GM12878 (cell line): ENCODE measurements around the gene CARMIL3. TPM values are rescaled to one million over a fixed set of nuclear protein-coding genes. Genes with fewer than 3 reads are reported as not detected.
A peak's percentile ranks its signal among the peaks of the same experiment; 100 is the strongest.

Source experiments
- ATAC-seq: fragments of 200-7000 bp; cut with Tn5 transposase; 3 replicates; pipeline ENCODE4 v1.9.1; 2020; ENCODE audit warnings: mild to moderate bottlenecking, moderate library complexity
- BruUV-seq: library from RNA; stranded (reverse); fragments of 400-500 nt; replicated peaks from 2 replicates; lab custom pipeline; 2021; lab: Mats Ljungman, UMichigan
- CTCF ChIA-PET: fragments of 300-600 bp; sonication (Branson Sonifier 250); formaldehyde crosslinking; extraction: SDS; loops from one replicate; lab custom pipeline; 2021; ENCODE audit warnings: inconsistent platforms; lab: Yijun Ruan, JAX
- POLR2A ChIA-PET: fragments of 350-600 bp; formaldehyde crosslinking; extraction: SDS; loops from one replicate; lab custom pipeline; 2021; ENCODE audit warnings: inconsistent platforms; lab: Charles Lee
- RAD21 ChIA-PET: fragments of 300-600 bp; sonication (Branson Sonifier 250); formaldehyde crosslinking; loops from one replicate; lab custom pipeline; 2023; ENCODE audit warnings: antibody characterized with exemption; ENCODE audit not compliant: unreplicated experiment; lab: Charles Lee
- SMC1A ChIA-PET: fragments of 300-600 bp; sonication (Branson Sonifier 250); formaldehyde crosslinking; loops from one replicate; lab custom pipeline; 2023; ENCODE audit not compliant: unreplicated experiment, uncharacterized antibody; lab: Charles Lee
- DNase-seq: peaks from one replicate; pipeline ENCODE4 v3.0.0-alpha.2; 2011; ENCODE audit warnings: low read depth, low spot score
- FAIRE-seq: peaks from 3 replicates; lab custom pipeline; 2011; peaks lifted over from hg19 to GRCh38; lab: Jason Lieb, UNC
- H2AFZ ChIP-seq: 2 replicates; pipeline ENCODE4 v1.6.0; 2011; ENCODE audit warnings: low read depth, low read length, control low read depth; ENCODE audit not compliant: control insufficient read depth
- H3K27ac ChIP-seq: 2 replicates; pipeline ENCODE4 v1.5.1; 2011; ENCODE audit warnings: control low read depth; ENCODE audit not compliant: control insufficient read depth, insufficient read depth
- H3K27me3 ChIP-seq, 2 experiments: replicated peaks in 1 of 2; 2 replicates each; pipeline versions ENCODE4 v1.6.0 to v1.6.1; 2011; ENCODE audit warnings: low read length in 1 of 2; ENCODE audit not compliant: control insufficient read depth in 2 of 2, insufficient read depth in 2 of 2
- H3K36me3 ChIP-seq, 2 experiments: 2 replicates each; pipeline ENCODE4 v1.5.1; 2011; ENCODE audit warnings: low read length in 1 of 2; ENCODE audit not compliant: control insufficient read depth in 2 of 2, insufficient read depth in 2 of 2
- H3K4me1 ChIP-seq: 2 replicates; pipeline ENCODE4 v1.6.1; 2011; ENCODE audit warnings: mild to moderate bottlenecking, low read length, moderate library complexity, mixed read lengths; ENCODE audit not compliant: control insufficient read depth, insufficient read depth
- H3K4me2 ChIP-seq: 2 replicates; pipeline ENCODE4 v1.6.0; 2011; ENCODE audit warnings: control low read depth; ENCODE audit not compliant: control insufficient read depth, insufficient read depth
- H3K4me3 ChIP-seq: fragments of 200-600 bp; sonication (generic); 2 replicates; pipeline ENCODE4 v1.5.1; 2016
- H3K79me2 ChIP-seq: 2 replicates; pipeline ENCODE4 v1.6.0; 2011; ENCODE audit warnings: low read length; ENCODE audit not compliant: control insufficient read depth, insufficient read depth
- H3K9ac ChIP-seq: 2 replicates; pipeline ENCODE4 v1.8.0; 2011; ENCODE audit warnings: low read length, control low read depth, mixed read lengths; ENCODE audit not compliant: control insufficient read depth, insufficient read depth
- H3K9me3 ChIP-seq: replicated peaks from 3 replicates; pipeline ENCODE4 v1.5.1; 2011; ENCODE audit warnings: mild to moderate bottlenecking, low read length; ENCODE audit not compliant: control insufficient read depth, insufficient read depth
- H4K20me1 ChIP-seq: 2 replicates; pipeline ENCODE4 v1.6.0; 2011; ENCODE audit not compliant: control insufficient read depth, insufficient read depth
- E4F1 ChIP-seq: fragments of 450-650 bp; IDR thresholded peaks from 2 replicates; pipeline ENCODE4 v1.6.1; 2018; ENCODE audit warnings: borderline replicate concordance, mild to moderate bottlenecking; ENCODE audit not compliant: partially characterized antibody
- SP1 ChIP-seq: IDR thresholded peaks from one replicate; pipeline ENCODE4 v1.6.1; 2011; ENCODE audit warnings: low read depth, low read length
- WGBS: methylation state at CpG from one replicate; pipeline ENCODE4 v1.1.6; 2016; ENCODE audit warnings: low lambda C conversion rate; ENCODE audit not compliant: insufficient replicate concordance, insufficient coverage; ENCODE audit errors: missing lambda C conversion rate; 5-methylcytosine and 5-hydroxymethylcytosine counted together
- in situ Hi-C: fragments of 300-500 bp; cut with MboI; formaldehyde crosslinking; loops from 9 replicates; pipeline ENCODE4 v1.14.3; 2018; ENCODE audit warnings: mixed read lengths
- intact Hi-C: fragments of 100-400 bp; cut with micrococcal nuclease; formaldehyde crosslinking; loops from one replicate; pipeline ENCODE4 v1.14.2; 2022; ENCODE audit not compliant: unreplicated experiment
- polyA plus RNA-seq, 11 experiments: library from polyadenylated mRNA; depleted of rRNA in 4 of 11; unstranded in 6 of 11; stranded (reverse) in 5 of 11; fragments of >200 nt; fragmentation: Nextera tagmentation in 4 of 11; fragmentation: Illumina TruSeq in 1 of 11; extraction: Ambion mirVana in 4 of 11; extraction: Trizol in 1 of 11; gene quantifications; 1 replicate in 1 of 11; 2 replicates in 10 of 11; pipeline versions ENCODE4 v1.2.1 to v1.2.3, GENCODE V29; 2011 to 2016; ENCODE audit warnings: inconsistent platforms in 2 of 11, missing spikeins in 2 of 11, low read depth in 1 of 11
- total RNA-seq, 4 experiments: library from RNA; depleted of rRNA in 3 of 4; stranded (reverse); fragments of >200 nt in 3 of 4; fragmentation: Illumina TruSeq in 1 of 4; extraction: Trizol in 1 of 4; gene quantifications; 2 replicates each; pipeline versions ENCODE4 v1.2.1 to v1.2.3, GENCODE V29; 2013 to 2021

CARMIL3 gene
- total and polyA plus RNA-seq, 10 of the 15 experiments (the other 5 are each of a cell fraction or from before 2014, with no cell fraction given) = 0.09 to 0.32 (median 0.25) TPM; not detected in 3

DNA sequence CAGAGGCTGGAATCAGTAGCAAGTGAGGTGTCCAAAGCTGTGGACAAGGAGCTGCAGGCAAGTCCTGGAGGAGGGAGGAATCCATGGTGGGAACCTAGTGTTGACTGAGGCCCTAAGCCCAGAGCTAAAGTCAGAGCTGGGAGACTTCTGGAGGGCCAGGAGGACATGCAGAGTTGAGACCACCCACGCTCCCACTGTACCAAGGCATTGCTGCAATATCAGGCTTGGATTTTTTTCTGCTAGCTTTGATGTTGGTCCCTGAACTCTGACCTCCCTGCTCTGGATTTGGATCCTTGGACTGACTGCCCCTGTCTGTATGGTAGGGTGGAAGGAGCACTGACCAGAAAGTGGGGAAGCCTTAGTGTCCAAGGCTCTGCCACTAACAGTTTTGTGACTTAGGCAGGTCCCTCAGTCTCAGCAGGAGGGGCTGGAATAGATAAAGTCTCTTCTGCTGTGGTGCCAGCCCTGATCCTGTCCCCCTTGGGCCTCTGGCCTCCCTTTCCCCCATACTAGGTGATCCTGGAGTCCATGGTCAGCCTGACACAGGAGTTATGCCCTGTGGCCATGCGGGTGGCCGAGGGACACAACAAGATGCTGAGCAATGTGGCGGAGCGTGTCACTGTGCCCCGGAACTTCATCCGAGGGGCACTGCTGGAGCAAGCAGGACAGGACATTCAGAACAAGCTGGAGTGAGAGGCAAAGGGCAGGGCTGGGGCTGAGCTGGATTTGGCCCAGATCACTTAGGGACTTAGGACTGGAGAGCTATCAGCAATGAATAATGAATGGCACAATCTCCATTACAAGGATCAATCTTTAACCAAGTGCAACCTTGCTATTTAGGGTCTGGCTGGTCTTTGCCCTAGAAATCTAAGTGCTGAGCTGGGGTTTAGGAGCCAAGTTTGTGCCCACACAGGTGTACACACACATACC lies 9.4 kb downstream of the CARMIL3 start:
- ATAC-seq (no peak), FAIRE-seq (no peak), DNase-seq (no peak)
- Histone ChIP-seq H3K79me2 (no peaks in the 10 kb centered on the region), H3K9ac (no peak overlapping the region), H3K36me3 (no peaks in the 10 kb centered on the region), H3K27ac (no peak overlapping the region), H3K4me1 (no peaks in the 10 kb centered on the region), H3K27me3 (no peaks in the 10 kb centered on the region; a peak in 2 of 4 replicates), H3K9me3 (no peaks in the 10 kb centered on the region), H4K20me1 (no peaks in the 10 kb centered on the region), H3K4me2 (no peak overlapping the region), H2AFZ (no peak overlapping the region), H3K4me3 (no peak overlapping the region)
- in situ Hi-C loops = no loop called here
- ChIA-PET CTCF (interaction anchor here (1.0 to 2.7 kb wide), 7 partner anchors 9 to 47 kb away, joined by 3 to 23 read pairs (median 8); partner anchors contain the start of gene PCK2), POLR2A (interaction anchor here (0.9 to 1.7 kb wide), 3 partner anchors 18 to 20 kb away, joined by 3 to 4 read pairs (median 3); no protein-coding TSS in a partner anchor), SMC1A (interaction anchor here (0.6 to 2.5 kb wide), 6 partner anchors 9 to 77 kb away, joined by 3 to 14 read pairs (median 3); partner anchors contain the start of gene CARMIL3), RAD21 (interaction anchor here (0.9 to 7.2 kb wide), 5 partner anchors 31 to 99 kb away, joined by 3 to 140 read pairs (median 3); partner anchors contain the start of genes IRF9 and PCK2)
- TF ChIP-seq E4F1 (peak; percentile 27), SP1 (no peak)
- 60% methylated on average over 7 of the region's 7 CpGs for WGBS
- no TSS peak for BruUV-seq
- intact Hi-C loops = no loop called here
